Measurements from ENCODE around the gene VWA2.

The VWA2 gene

GRCh38 chr10:114232561-114233176 is 6.4 kb upstream of the VWA2 start:
- no peak overlapping the region for H3K27ac ChIP-seq
- TF ChIP-seq CTCF (conservative IDR thresholded peaks at IDR 0.05): no peak
- TF ChIP-seq ZFX (IDR thresholded peaks at IDR 0.05): no peak

- TF ChIP-seq CTCF (conservative IDR thresholded peaks at IDR 0.05) (no peak), ZFX (IDR thresholded peaks at IDR 0.05) (no peak)
- H3K27ac ChIP-seq: no peak overlapping the region
These were observed 5.6 kb upstream of the VWA2 start for GRCh38 chr10:114233482-114233881.

GRCh38 chr10:114234132-114234531 is 4.9 kb upstream of the VWA2 start:
- H3K27ac ChIP-seq: no peak overlapping the region
- TF ChIP-seq CTCF (conservative IDR thresholded peaks at IDR 0.05) (no peak), ZFX (IDR thresholded peaks at IDR 0.05) (no peak)

DNA sequence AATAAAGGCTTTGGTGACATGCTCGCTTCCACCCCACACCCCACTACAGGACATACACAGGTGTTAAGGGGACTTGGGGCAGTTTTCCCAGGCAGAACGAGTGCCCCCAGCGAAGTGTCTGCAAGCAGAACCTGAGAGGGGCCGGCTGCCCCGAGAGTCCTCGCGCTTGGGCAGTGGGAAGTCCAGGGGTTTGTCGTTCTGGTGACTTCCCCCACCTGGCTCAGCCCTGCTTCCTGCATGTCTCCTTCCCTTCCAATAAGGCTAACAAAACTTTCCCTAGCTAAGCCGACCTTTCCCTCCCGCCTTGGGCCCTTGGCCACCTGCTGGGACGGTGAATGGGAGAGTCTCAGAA is 916 bp downstream of the VWA2 start:
- peak overlapping the region; percentile 62 for H3K27ac ChIP-seq

GRCh38 chr10:114242235-114242634 is 3.2 kb downstream of the VWA2 start:
- TF ChIP-seq ZFX (IDR thresholded peaks at IDR 0.05): no peak
- no peak for TF ChIP-seq CTCF (conservative IDR thresholded peaks at IDR 0.05)

More for the DNA sequence above, 916 bp downstream of the VWA2 start:
- no peak for TF ChIP-seq CTCF (conservative IDR thresholded peaks at IDR 0.05)
- no peak for TF ChIP-seq ZFX (IDR thresholded peaks at IDR 0.05)

DNA sequence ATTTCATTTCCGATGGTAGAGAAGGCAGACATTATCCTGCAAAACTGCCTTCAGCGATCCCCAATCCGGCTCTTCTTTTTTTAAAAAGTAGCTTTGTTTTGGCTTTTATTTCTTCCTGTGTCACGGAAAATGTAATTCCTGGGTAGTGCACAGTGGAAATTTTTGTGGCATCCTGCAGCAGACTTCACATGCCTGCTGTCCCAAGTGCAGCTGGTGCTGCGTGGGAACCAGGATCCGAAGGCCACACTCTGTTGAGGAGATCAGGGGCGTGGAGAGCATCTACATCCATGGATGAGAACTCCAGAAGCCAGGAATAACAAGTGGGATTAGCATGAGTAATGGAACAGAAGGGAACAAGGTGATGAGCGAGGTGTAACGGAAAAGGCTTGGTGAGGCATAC is 4.6 kb downstream of the VWA2 start:
- no peak overlapping the region for H3K27ac ChIP-seq
- no peak for TF ChIP-seq CTCF (conservative IDR thresholded peaks at IDR 0.05)
- TF ChIP-seq ZFX (IDR thresholded peaks at IDR 0.05): no peak

More at GRCh38 chr10:114242235-114242634, 3.2 kb downstream of the VWA2 start:
- no peak overlapping the region for H3K27ac ChIP-seq

GRCh38 chr10:114244126-114244525 is 5.1 kb downstream of the VWA2 start:
- no peak for TF ChIP-seq ZFX (IDR thresholded peaks at IDR 0.05)
- TF ChIP-seq CTCF (conservative IDR thresholded peaks at IDR 0.05): no peak
- no peak overlapping the region for H3K27ac ChIP-seq

Data from C4-2B (cell line).